ENCODE data around the gene TJP3. TPM values are rescaled to one million over a fixed set of nuclear protein-coding genes. Genes with fewer than 3 reads are reported as not detected.

The TJP3 gene
- total RNA-seq, 1 donor from 2014 or later = 40.9 TPM

- ATAC-seq = no peak
Observed at GRCh38 chr19:3691726-3692125, 16.5 kb upstream of the TJP3 start.

DNA sequence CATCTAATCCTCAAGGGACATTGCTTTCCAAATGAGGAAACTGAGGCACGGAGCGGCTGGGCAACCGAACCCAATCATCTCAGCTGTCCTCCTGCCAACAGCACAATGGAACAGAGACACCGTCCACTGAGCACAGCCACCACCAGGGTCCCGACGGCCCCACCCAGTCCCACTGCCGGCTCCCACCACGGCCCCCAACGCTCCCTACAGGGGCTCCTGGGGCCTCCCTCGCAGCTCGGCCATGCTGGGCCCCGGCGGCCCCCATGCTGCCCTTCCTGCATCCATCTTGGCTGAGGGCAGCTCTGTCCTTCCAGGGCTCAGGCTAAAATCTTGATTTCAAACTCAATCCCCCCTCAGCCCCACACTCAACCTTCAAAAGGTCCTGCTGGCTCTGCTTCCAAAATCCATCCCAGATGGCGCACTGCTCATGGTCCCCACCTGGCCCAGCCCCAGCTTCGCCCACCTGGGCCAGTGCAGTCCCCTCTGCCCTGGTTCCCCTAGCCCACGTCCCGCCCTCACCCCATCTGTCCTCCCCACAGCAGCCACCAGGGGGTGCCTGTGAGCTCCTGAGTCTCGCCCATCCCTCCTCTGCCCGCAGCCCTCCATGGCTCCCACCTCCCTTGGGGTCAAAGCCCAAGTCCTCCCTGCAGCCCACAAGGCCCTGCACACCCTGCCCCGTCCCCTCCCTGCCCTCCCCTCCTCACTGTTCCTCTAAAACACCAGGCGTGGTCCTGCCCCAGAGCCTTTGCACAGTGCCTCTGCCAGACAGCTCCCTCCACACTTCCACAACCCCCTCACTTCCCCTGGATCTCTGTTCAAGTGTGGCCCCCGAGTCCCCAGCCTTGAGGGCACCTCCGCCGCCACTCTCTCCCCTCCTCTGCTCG, 15.8 kb upstream of the TJP3 start:
- ATAC-seq = peak; percentile 34

DNA sequence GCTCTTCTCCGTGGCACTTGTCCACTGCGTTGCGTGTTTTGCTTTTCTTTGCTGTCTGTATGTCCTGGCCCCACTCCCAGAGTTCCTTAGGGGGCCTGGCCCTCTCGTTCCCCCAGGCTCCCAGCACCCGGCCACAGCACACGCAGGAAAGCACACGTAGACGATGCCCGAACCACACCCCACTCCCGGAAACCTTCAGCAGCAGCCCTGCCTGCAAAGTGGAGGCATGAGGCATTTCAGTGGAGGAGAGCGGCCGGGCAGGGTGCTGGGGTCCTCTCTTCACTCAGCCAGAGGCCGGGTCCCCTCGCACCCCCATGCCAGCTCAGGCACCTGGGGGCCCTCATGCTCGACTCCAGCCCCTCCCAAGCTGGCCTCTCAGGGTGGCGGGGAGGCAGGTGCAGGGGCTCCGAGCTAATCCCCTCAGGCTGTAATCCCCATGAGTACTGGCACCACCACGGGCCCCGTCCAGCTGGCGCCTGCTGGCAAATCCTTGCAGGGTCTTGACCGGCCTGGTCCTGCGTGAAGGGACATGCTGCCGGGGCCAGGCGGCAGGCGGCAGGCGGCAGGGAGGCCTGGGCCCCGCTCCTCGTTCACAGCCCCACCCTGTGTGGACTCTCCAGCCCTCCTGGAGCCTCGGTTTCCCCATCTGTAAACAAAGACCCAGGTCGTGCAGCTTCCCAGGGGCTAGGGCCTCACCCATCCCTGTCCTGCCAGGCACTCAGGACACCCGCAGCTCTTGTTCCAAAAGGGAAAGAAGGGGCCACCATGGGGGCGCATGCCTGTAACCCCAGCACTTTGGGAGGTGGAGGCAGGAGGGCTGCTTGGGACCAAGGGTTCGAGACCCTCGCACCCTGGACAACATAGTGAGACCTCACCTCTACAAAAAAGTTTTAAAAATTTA, 14.9 kb upstream of the TJP3 start:
- ATAC-seq = peak; percentile 29

GRCh38 chr19:3694361-3695123, 13.6 kb upstream of the TJP3 start:
- ATAC-seq = no peak

DNA sequence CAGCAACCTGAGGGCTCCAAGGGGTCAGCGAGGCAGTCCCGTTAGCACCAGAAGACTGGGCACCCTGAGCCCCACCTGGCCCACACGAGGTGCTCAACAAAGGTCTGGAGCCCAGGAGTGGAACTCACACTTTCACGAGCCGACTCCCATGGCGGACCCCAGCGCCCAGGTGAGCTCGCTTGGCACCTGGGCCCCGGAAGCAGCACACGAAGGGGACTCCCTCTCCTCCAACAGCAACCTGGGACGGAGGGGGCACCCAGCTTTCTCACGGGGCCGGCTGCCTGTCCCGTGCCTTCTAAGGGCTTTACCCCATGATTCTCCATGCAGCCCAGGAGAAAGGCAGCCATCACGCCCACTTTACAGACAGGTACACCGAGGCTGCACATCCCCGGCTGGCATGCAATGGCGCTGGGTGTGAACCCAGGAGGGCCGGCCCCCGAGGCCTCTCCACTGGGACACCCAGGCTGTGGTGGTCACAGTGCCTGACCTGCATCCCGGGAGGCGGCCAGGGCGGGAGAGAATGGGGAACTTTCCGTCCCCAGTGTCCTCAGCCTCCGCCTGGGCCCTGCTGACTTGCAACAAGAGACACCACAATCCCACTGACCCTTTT, 13.0 kb upstream of the TJP3 start:
- no peak for ATAC-seq

- ATAC-seq = no peak
Observed at GRCh38 chr19:3695986-3696659, 12.1 kb upstream of the TJP3 start.

DNA sequence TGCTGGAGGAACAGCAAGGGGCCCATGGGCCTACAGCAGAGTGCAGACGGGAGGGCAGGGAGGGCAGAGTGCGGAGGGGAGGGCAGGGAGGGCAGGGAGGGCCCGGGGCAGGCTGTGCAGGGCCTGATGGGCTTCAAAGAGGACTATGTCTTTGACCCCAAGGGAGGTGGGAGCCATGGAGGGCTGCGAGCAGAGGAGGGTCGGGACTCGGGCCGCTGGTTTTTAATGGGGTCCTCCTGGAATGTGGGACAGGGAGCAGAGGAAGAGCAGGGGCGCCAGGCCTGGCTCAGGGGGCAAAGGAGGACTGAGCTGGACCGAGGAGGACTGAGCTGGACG, 11.6 kb upstream of the TJP3 start:
- no peak for ATAC-seq

GRCh38 chr19:3697094-3697493, 11.1 kb upstream of the TJP3 start:
- no peak for ATAC-seq

DNA sequence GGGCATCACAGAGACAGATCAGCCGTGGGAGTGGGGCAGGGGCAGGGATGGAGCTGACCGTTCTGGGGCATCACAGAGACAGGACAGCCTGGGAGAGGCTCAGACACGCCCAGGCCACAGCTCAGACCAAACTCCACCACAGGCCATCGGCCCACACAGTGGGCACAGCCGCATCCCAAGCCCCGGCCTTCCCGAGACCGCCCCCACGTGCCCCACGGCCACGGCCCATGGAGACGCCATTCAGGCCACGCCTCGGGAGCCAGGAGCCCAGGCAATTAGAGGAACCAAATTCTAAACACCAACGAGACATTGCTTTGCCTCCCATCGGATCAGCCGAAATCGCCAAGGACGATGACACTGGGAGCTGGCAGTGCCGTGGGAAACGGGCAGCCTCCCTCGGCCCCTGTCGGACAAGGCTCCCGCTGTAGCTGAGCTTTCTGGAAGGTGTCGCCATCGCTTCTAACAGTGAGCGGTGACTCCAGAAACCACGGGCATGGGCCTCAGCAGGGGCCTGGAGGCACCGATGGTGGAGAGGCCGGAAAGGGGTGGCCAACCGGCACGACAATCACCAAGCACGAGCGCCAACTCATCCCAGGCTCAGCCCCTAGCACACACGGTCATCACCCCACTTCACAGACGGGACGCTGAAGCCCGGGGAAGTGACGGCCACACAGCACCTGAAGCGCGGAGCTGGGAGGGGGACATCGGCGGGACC, 10.4 kb upstream of the TJP3 start:
- ATAC-seq = no peak

GRCh38 chr19:3698386-3698950, 9.7 kb upstream of the TJP3 start:
- ATAC-seq = no peak

GRCh38 chr19:3698974-3699740, 9.0 kb upstream of the TJP3 start:
- ATAC-seq = peak; percentile 5

GRCh38 chr19:3699741-3700241, 8.4 kb upstream of the TJP3 start:
- peak; percentile 2 for ATAC-seq

DNA sequence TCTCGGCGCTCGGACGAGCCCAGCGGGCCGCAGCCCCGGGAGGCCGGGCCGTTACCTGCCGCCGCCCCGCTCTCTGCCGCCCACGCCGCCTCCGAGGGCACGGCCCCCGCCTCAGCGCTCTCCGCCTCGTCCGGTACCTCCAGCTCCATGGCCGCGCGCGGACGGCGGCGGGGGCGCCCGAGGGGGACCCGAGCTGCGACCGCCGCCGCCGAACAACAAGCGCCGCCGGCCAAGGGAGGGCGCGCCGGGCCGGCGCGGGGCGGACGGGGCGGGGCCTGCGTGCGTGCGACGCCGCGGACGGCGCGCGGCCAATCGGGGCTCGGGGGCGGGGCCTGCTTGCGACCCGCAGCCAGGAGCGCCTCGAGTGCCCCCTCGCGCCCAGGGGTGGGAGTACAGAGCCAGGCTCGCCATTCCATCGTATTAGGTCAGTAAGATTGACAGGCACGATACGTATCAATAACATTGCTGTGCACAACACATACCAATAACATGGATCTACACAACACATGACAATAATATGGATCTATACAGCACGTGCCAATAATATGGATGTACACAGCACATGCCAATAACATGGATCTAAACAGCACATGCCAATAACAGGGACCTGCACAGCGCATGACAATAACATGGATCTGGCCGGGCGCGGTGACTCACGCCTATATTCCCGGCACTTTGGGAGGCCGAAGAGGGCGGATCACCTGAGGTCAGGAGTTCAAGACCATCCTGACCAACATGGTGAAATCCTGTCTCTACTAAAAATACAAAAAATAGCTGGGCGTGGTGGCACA, 7.7 kb upstream of the TJP3 start, which contains the start of gene PIP5K1C:
TSS of gene PIP5K1C (minus strand) at position 227 of the 791 bp plus-strand sequence. CDS start at position 149, 78 bp downstream.
- ATAC-seq = peak; percentile 96

DNA sequence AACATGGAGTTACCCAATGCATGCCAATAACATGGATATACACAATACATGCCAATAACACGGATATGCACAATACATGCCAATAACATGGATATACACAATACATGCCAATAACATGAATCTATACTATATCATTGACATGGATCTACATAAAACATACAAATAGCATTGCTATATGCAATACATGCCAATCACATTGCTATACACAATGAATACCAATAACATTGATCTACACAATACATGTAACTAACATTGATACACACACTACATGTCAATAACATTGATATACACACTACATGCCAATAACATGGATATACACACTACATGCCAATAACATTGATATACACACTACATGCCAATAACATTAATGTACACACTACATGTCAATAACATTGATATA, 7.0 kb upstream of the TJP3 start:
- no peak for ATAC-seq

DNA sequence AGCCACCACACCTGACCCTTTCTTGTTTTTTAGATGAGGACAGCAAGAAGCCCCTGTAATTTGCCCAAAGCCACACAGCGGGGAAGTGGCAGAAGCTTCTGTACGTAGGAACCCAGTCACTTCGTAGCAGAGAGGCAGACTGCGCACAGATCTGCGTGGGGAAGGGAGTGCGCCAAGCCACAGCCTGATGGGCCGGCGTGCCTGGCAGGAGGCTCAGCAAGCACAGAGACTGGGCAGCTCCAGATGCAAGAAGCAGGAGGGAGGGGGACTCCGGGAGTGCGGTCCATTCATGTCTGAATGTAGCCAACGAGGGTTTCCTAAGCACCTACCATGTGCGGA, 347 bp upstream of the TJP3 start:
- ATAC-seq = no peak

DNA sequence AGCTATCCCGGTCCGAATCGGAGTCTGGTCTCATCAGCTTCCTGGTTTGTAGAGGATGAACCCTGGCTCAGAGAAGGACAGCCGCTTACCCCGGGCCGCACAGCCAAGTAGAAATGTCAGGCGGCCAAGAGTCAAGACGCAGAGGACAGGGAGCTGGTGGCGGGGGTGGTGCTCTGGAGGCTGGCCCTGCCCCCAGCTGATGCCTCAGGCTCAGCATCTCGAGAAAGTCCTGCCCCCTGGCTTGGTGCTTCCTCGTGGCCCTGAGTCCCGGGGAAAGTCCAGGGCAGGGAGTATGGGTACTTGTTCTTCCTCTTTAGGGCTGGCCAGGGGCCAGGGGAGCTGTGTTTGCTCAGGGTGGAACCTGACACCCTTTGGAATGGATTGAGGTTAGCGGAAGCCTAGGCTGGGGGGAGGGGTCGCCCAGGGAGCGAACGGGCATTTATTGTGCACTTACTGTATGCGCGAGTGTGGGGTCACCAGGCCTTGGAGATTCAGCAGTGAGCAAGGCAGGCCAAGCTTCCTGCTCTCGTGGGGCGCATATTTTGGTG, 2.2 kb downstream of the TJP3 start:
- peak; percentile 77 for ATAC-seq

DNA sequence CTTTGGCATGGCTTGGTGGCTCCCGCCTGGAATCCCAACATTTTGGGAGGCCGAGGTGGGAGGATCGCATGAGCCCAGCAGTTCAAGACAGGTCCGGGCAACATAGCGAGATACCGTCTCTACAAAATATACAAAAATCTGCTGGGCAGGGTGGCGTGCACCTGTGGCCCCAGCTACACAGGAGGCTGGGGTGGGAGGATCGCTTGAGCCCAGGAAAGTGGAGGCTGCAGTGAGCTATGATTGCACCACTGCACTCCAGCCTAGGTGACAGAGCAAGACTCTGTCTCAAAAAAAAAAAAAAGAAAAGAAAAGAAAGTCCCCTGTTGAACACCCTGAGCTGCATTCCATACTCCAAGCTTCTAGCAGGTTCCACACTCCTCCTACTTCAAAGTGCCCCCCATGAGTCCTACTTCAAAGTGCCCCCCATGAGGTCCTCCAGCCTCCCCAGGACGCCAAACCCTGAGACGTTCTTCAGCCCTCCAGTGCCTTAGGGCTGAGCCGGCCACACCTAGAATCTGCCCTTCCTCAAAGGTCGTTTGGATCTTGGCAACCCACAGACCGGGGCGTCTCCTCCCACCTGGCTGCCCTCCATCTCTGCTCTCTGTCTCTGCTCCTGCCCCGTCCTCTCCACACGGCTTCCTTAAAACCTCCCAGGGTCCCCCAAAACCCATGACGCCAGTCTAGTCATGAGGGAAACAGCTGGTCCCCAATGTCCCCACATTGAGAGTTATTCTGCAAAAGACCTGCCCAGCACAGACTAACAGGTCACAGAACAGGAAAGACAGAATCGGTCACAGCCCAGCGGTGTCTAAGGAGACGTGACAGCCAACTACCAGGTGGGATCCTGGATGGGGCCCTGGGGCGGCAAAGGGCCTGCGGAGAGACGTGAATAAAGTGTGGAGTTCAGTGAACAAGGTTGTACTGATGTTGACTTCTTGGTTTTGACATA, 4.8 kb downstream of the TJP3 start:
- ATAC-seq = peak; percentile 69
